Measurements from ENCODE around the gene AQP9. TPM values are rescaled to one million over a fixed set of nuclear protein-coding genes. Genes with fewer than 3 reads are reported as not detected.
A peak's percentile ranks its signal among the peaks of the same experiment; 100 is the strongest.
"Not testable (repeated sequence)": the region's sequence is repeated elsewhere in the genome, so short reads cannot be mapped to it uniquely, and the experiment has no call there.

The AQP9 gene
- total RNA-seq, 1 donor from 2014 or later: not detected

DNA sequence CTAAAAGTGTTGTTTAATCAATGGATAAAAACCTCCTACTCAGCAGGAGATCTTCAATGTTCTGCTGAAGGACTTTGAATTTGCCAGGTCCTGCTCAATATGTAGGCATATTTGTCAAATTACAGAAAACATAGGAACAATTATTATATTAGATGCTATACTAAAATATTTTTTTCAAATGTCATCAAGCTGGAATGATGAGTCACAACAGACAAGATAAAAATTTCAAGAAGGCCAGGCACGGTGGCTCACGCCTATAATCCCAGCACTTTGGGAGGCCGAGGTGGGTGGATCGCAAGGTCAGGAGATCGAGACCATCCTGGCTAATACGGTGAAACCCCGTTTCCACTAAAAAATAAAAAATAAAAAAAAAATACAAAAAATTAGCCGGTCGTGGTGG, 68.0 kb downstream of the AQP9 start:
- Mint-ChIP-seq H3K9me3 (peaks cover 3% of the 10 kb centered on the region), H3K4me1 (no peaks in the 10 kb centered on the region), H3K36me3 (ENCODE audit: low read depth) (no peaks in the 10 kb centered on the region), H3K27ac (ENCODE audit: unreplicated experiment) (no peak overlapping the region), H3K27me3 (ENCODE audit: low read depth) (no peaks in the 10 kb centered on the region), H3K4me3 (no peak overlapping the region)
- DNase-seq (ENCODE audit: low read depth, low spot score): no peak
- TF ChIP-seq, protein P1, sequence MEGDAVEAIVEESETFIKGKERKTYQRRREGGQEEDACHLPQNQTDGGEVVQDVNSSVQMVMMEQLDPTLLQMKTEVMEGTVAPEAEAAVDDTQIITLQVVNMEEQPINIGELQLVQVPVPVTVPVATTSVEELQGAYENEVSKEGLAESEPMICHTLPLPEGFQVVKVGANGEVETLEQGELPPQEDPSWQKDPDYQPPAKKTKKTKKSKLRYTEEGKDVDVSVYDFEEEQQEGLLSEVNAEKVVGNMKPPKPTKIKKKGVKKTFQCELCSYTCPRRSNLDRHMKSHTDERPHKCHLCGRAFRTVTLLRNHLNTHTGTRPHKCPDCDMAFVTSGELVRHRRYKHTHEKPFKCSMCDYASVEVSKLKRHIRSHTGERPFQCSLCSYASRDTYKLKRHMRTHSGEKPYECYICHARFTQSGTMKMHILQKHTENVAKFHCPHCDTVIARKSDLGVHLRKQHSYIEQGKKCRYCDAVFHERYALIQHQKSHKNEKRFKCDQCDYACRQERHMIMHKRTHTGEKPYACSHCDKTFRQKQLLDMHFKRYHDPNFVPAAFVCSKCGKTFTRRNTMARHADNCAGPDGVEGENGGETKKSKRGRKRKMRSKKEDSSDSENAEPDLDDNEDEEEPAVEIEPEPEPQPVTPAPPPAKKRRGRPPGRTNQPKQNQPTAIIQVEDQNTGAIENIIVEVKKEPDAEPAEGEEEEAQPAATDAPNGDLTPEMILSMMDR (conservative IDR thresholded peaks at IDR 0.05): no peak

DNA sequence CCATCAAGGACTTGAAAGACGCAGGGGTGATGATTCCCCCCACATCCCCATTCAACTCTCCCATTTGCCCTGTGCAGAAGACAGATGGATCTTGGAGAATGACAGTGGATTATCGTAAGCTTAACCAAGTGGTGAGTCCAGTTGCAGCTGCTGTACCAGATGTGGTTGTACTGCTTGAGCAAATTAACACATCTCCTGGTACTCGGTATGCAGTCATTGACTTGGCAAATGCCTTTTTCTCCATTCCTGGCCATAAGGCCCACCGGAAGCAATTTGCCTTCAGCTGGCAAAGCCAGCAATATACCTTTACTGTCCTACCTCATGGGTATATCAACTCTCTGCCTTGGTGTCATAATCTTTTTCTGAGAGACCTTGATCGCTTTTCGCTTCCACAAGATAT, 70.0 kb downstream of the AQP9 start:
- not testable (repeated sequence) for H3K4me1 Mint-ChIP-seq; DNase-seq (ENCODE audit: low read depth, low spot score); H3K27ac Mint-ChIP-seq (ENCODE audit: unreplicated experiment); H3K9me3 Mint-ChIP-seq; H3K27me3 Mint-ChIP-seq (ENCODE audit: low read depth); H3K36me3 Mint-ChIP-seq (ENCODE audit: low read depth); H3K4me3 Mint-ChIP-seq

DNA sequence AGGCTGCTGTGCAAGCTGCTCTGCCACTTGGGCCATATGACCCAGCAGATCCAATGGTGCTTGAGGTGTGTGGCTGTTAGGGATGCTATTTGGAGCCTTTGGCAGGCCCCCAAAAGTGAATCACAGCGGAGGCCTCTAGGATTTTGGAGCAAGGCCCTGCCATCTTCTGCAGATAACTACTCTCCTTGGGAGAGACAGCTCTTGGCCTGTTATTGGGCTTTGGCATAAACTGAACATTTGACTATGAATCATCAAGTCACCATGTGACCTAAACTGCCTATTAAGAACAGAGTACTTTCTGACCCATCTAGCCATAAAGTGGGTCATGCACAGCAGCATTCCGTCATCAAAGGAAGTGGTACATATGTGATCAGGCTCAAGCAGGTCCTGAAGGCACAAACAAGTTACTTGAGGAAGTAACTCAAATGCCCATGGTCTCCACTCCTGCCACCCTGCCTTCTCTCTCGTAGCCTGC, 70.9 kb downstream of the AQP9 start:
- H3K27ac Mint-ChIP-seq (ENCODE audit: unreplicated experiment); H3K27me3 Mint-ChIP-seq (ENCODE audit: low read depth); H3K4me1 Mint-ChIP-seq; H3K4me3 Mint-ChIP-seq; H3K36me3 Mint-ChIP-seq (ENCODE audit: low read depth); DNase-seq (ENCODE audit: low read depth, low spot score); H3K9me3 Mint-ChIP-seq: not testable (repeated sequence)

DNA sequence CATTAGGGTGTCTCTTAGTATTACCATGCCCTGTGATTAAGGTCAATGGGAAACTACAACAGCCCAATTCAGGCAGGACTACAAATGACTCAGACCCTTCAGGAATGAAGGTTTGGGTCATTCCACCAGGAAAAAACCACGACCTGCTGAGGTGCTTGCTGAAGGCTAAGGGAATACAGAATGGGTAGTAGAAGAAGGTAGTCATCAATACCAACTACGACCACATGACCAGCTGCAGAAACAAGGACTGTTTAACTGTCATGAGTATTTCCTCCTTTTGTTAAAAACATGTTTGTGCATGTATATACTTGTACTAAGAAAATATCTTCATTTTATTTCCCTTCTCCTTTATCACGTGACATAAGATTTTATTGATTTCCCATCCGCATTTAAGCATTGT, 71.8 kb downstream of the AQP9 start:
- not testable (repeated sequence) for H3K27me3 Mint-ChIP-seq (ENCODE audit: low read depth); H3K36me3 Mint-ChIP-seq (ENCODE audit: low read depth); H3K27ac Mint-ChIP-seq (ENCODE audit: unreplicated experiment)

DNA sequence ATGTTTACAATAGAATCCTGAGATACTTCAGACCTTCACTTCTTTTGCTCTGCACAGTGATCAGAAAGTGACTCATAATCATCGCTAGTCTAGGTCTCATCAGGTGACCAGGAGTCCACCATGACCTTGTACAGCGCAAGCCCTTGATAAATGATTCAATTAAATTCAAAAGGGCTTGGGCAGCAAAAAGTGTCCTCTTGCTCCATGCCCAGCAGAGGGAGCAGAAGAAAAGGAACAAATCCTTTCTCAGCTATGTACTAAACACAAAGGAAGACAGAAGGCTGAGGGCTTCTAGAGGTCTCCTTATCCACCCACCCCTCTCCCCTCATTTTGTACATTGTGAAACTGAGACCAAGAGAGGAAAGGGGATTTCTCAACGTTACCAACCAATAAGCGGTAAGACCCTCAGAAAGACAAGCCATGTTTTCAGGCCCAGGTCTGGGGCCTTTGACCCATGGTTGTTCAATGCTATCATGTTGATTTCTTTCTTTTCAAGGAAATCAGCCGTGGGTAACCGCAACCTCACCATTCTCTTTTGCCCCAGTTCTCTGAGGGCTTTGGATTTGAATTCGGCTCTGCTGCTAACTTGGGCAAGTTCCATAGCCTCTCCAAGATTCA, 74.8 kb downstream of the AQP9 start:
- Mint-ChIP-seq H3K9me3 (no peaks in the 10 kb centered on the region), H3K4me3 (no peak overlapping the region), H3K27ac (ENCODE audit: unreplicated experiment) (no peak overlapping the region), H3K36me3 (ENCODE audit: low read depth) (no peaks in the 10 kb centered on the region), H3K27me3 (ENCODE audit: low read depth) (no peaks in the 10 kb centered on the region), H3K4me1 (no peaks in the 10 kb centered on the region)
- no peak for DNase-seq (ENCODE audit: low read depth, low spot score)
- TF ChIP-seq, protein P1 (conservative IDR thresholded peaks at IDR 0.05): peak; percentile 70

More for the DNA sequence above, 71.8 kb downstream of the AQP9 start:
- not testable (repeated sequence) for H3K4me1 Mint-ChIP-seq; H3K4me3 Mint-ChIP-seq; DNase-seq (ENCODE audit: low read depth, low spot score); H3K9me3 Mint-ChIP-seq

DNA sequence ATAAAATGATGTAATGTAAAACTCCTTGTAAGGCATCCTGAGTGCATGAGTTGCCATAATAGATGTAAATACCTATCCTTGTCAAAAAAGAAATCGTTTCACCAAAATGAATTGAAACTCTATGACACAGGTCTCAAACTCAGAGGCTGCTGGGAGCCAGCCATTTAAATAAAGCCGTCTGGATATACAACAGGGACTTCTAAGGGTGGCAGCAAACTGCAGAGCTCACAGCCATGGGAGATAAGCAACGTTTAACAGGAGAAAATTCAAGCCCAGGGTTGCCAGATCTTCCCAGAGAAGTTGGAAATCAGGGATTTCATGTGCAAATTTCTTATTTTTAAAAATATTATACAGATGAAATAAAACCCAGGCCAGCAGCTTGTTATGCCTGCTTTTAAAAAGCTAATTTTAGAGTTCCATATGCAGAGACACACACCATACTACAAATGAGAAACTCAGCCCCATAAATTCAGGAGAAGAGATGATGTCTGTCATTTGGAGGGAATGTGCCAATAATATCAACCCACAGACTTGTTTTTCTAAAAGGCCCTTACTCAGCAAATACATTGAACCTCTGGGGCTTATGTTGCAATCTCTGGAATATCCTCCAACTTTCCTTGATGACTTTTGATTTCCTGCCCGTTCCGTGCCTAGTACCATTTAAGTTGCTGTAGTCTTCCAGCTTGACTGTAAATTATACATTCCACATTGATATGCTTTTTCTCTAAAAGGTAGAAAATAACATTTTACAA, 75.6 kb downstream of the AQP9 start:
- Mint-ChIP-seq H3K27me3 (ENCODE audit: low read depth) (no peaks in the 10 kb centered on the region), H3K27ac (ENCODE audit: unreplicated experiment) (no peak overlapping the region), H3K4me1 (no peaks in the 10 kb centered on the region), H3K36me3 (ENCODE audit: low read depth) (no peaks in the 10 kb centered on the region), H3K4me3 (no peak overlapping the region), H3K9me3 (peaks cover 2% of the 10 kb centered on the region)
- TF ChIP-seq, protein P1 (conservative IDR thresholded peaks at IDR 0.05): no peak
- DNase-seq (ENCODE audit: low read depth, low spot score): no peak
